HG02840 (cell line): ENCODE measurements around the gene LIPN.

Experiments
- ATAC-seq: cut with Tn5 transposase; IDR thresholded peaks from one replicate; pipeline ENCODE4 v1.9.1; 2021; ENCODE audit warnings: mild to moderate bottlenecking, moderate library complexity, moderate number of reproducible peaks; ENCODE audit not compliant: unreplicated experiment, low FRiP score

LIPN gene

DNA sequence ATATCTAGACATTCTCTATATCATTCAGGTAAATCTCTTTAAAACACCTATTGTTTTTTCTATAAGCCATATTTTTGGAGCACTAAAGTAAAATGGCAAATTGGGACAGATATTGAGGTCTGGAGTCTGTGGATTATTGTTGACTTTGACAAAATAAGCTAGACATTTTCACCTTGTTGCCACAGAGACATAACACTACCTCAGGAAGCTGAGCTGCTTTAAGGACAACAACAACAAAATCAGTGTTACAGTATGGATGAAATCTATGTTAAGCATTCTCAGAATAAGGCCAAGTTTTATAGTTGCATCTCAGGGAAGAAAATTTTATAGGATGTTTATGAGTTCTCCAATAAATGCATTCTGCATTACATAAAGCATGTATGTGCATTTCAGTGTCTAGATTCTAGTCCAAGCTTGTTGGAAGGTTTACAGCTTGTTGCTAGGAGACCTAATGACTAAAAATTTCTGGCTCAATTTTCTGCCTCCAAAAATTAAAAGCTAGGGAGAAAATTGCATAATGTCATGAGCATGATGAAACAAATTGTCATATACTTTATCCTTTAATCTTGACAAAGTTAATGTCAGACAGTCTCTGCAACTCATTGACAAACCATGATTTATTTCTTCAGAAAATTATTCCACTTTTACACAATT lies 61.1 kb downstream of the LIPN start:
- no peak for ATAC-seq

GRCh38 chr10:88826388-88826787 lies 66.6 kb downstream of the LIPN start:
- ATAC-seq: no peak

- no peak for ATAC-seq
These were observed 67.9 kb downstream of the LIPN start for GRCh38 chr10:88827671-88828070.

- no peak for ATAC-seq
These were observed 68.5 kb downstream of the LIPN start for GRCh38 chr10:88828310-88828709.
